ENCODE data around the gene RAC2.

GRCh38 chr22:37208401-37209139 is 35.5 kb downstream of the RAC2 start:
- TF ChIP-seq CTCF (IDR thresholded peaks at IDR 0.05) (no peak), POLR2A (IDR thresholded peaks at IDR 0.05; ENCODE audit: low read depth) (no peak), POLR2AphosphoS5 (IDR thresholded peaks at IDR 0.05) (no peak), EP300 (IDR thresholded peaks at IDR 0.05) (no peak)

All from esophagus muscularis mucosa (tissue), 4 donors.